ENCODE results near the gene BBS2.
"Not testable (repeated sequence)": the region's sequence is repeated elsewhere in the genome, so short reads cannot be mapped to it uniquely, and the experiment has no call there.

Gene BBS2

GRCh38 chr16:56513091-56513490, 6.7 kb downstream of the BBS2 start:
- Mint-ChIP-seq H3K4me1 (ENCODE audit: low read depth in 2 of 2) (peaks cover 16 to 33% of the 10 kb centered on the region in 2 donors), H3K4me3 (no peak overlapping the region), H3K27me3 (no peaks in the 10 kb centered on the region), H3K27ac (no peak overlapping the region), H3K36me3 (ENCODE audit: insufficient read depth) (peaks cover 21% of the 10 kb centered on the region), H3K9me3 (no peaks in the 10 kb centered on the region)
- ATAC-seq (replicated peaks), result no peak
- DNase-seq, result no peak

DNA sequence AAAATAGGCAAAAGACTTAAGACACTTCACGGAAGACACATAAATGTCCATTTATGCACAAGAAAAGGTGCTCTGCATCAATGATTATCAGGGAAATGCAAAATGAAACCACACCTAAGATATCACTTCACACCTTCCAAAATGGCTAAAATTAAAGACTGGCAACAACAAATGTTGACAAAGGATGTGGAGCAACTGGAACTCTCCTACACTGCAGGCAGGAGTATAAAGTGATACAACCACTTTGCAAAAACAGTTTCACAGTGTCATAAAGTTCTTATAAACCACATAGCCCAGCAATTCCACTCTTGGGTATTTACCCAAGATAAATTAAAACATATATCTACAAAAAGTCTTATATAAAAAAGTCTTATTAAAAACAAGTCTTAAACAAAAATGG, 7.8 kb downstream of the BBS2 start:
- no peak overlapping the region for H3K27ac Mint-ChIP-seq
- H3K4me3 Mint-ChIP-seq, result no peak overlapping the region
- H3K27me3 Mint-ChIP-seq, result no peaks in the 10 kb centered on the region
- H3K4me1 Mint-ChIP-seq (ENCODE audit: low read depth in 2 of 2), result peaks cover 6 to 27% of the 10 kb centered on the region in 2 donors
- ATAC-seq (replicated peaks) (no peak), DNase-seq (no peak)
- H3K36me3 Mint-ChIP-seq (ENCODE audit: insufficient read depth), result peaks cover 26% of the 10 kb centered on the region
- no peaks in the 10 kb centered on the region for H3K9me3 Mint-ChIP-seq

- Mint-ChIP-seq H3K4me3 (no peak overlapping the region), H3K27ac (no peak overlapping the region), H3K9me3 (no peaks in the 10 kb centered on the region), H3K4me1 (ENCODE audit: low read depth in 2 of 2) (peaks cover 5 to 23% of the 10 kb centered on the region in 2 donors), H3K27me3 (no peaks in the 10 kb centered on the region), H3K36me3 (ENCODE audit: insufficient read depth) (peaks cover 30% of the 10 kb centered on the region)
- DNase-seq (no peak), ATAC-seq (replicated peaks) (no peak)
Observed at GRCh38 chr16:56510544-56510943, 9.3 kb downstream of the BBS2 start.

GRCh38 chr16:56506941-56507340, 12.9 kb downstream of the BBS2 start:
- H3K27me3 Mint-ChIP-seq, result no peaks in the 10 kb centered on the region
- ATAC-seq (replicated peaks) (no peak), DNase-seq (no peak)
- H3K36me3 Mint-ChIP-seq (ENCODE audit: insufficient read depth), result peaks cover 49% of the 10 kb centered on the region
- H3K9me3 Mint-ChIP-seq, result no peaks in the 10 kb centered on the region
- no peak overlapping the region for H3K27ac Mint-ChIP-seq
- H3K4me3 Mint-ChIP-seq, result no peak overlapping the region
- H3K4me1 Mint-ChIP-seq (ENCODE audit: low read depth in 2 of 2), result no peaks in the 10 kb centered on the region

- no peaks in the 10 kb centered on the region for H3K27me3 Mint-ChIP-seq
- H3K36me3 Mint-ChIP-seq (ENCODE audit: insufficient read depth), result peaks cover 67% of the 10 kb centered on the region
- no peak overlapping the region for H3K27ac Mint-ChIP-seq
- no peak for ATAC-seq (replicated peaks)
- no peak overlapping the region for H3K4me3 Mint-ChIP-seq
- DNase-seq, result no peak
- H3K4me1 Mint-ChIP-seq (ENCODE audit: low read depth in 2 of 2), result no peaks in the 10 kb centered on the region
- H3K9me3 Mint-ChIP-seq, result no peaks in the 10 kb centered on the region
Observed at GRCh38 chr16:56505181-56505580, 14.6 kb downstream of the BBS2 start.

- Mint-ChIP-seq H3K27me3 (no peaks in the 10 kb centered on the region), H3K9me3 (no peaks in the 10 kb centered on the region), H3K36me3 (ENCODE audit: insufficient read depth) (peaks cover 48% of the 10 kb centered on the region), H3K27ac (no peak overlapping the region), H3K4me1 (ENCODE audit: low read depth in 2 of 2) (no peaks in the 10 kb centered on the region), H3K4me3 (no peak overlapping the region)
- ATAC-seq (replicated peaks), result no peak
- DNase-seq, result no peak
Observed at GRCh38 chr16:56493815-56494214, 26.0 kb downstream of the BBS2 start.

DNA sequence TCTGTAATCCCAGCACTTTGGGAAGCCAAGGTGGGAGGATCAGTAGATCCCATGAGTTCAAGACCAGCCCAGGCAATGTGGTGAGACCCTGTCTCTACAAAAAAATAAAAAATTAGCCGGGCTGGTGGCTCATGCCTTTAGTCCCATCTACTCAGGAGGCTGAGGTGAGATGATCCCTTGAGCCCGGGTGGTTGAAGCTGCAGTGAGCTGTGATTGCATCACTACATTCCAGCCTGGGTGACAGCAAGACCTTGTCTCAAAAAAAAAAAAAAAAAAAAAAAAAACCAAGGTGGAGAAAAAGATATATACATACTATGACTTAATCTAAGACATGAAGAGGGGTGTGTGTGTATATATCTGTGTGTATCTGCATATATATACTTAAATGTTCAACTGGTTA, 26.7 kb downstream of the BBS2 start:
- H3K36me3 Mint-ChIP-seq (ENCODE audit: insufficient read depth), result peaks cover 42% of the 10 kb centered on the region
- no peak overlapping the region for H3K27ac Mint-ChIP-seq
- no peaks in the 10 kb centered on the region for H3K27me3 Mint-ChIP-seq
- no peaks in the 10 kb centered on the region for H3K9me3 Mint-ChIP-seq
- no peak overlapping the region for H3K4me3 Mint-ChIP-seq
- DNase-seq (no peak), ATAC-seq (replicated peaks) (no peak)
- peaks cover 0 to 2% of the 10 kb centered on the region in 2 donors for H3K4me1 Mint-ChIP-seq (ENCODE audit: low read depth in 2 of 2)

GRCh38 chr16:56491657-56492261, 28.1 kb downstream of the BBS2 start:
- H3K4me3 Mint-ChIP-seq, result no peak overlapping the region
- peak overlapping the region in 1 of 2 donors; percentile 4 for H3K27ac Mint-ChIP-seq
- DNase-seq (no peak), ATAC-seq (replicated peaks) (no peak)
- H3K27me3 Mint-ChIP-seq, result no peaks in the 10 kb centered on the region
- H3K4me1 Mint-ChIP-seq (ENCODE audit: low read depth in 2 of 2), result peaks cover 0 to 5% of the 10 kb centered on the region in 2 donors
- no peaks in the 10 kb centered on the region for H3K9me3 Mint-ChIP-seq
- peaks cover 31% of the 10 kb centered on the region for H3K36me3 Mint-ChIP-seq (ENCODE audit: insufficient read depth)

DNA sequence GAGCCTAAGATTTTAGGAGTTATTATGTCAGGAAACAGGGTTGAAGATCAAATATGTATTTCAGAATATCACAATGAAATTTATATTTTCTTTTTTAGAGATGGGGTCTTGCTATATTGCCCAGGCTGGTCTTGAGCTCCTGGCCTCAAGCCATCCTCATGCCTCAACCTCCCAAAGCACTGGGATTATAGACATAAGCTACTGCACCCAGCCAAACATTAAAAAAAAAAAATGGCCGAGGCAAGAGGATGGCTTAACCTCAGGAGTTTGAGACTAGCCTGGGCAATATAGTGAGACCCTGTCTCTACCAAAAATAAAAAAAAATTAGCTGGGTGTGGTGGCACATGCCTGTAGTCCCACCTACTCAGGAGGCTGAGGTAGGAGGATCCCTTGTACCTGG, 31.0 kb downstream of the BBS2 start:
- not testable (repeated sequence) for H3K9me3 Mint-ChIP-seq; H3K27ac Mint-ChIP-seq; DNase-seq; H3K4me1 Mint-ChIP-seq (ENCODE audit: low read depth in 2 of 2); ATAC-seq (replicated peaks); H3K27me3 Mint-ChIP-seq; H3K4me3 Mint-ChIP-seq
- H3K36me3 Mint-ChIP-seq (ENCODE audit: insufficient read depth), result peaks cover 21% of the 10 kb centered on the region

- DNase-seq, result no peak
- Mint-ChIP-seq H3K27me3 (no peaks in the 10 kb centered on the region), H3K4me1 (ENCODE audit: low read depth in 2 of 2) (peaks cover 0 to 5% of the 10 kb centered on the region in 2 donors), H3K4me3 (no peak overlapping the region), H3K9me3 (no peaks in the 10 kb centered on the region), H3K27ac (no peak overlapping the region), H3K36me3 (ENCODE audit: insufficient read depth) (peaks cover 25% of the 10 kb centered on the region)
- ATAC-seq (replicated peaks), result no peak
Observed at GRCh38 chr16:56488035-56488434, 31.8 kb downstream of the BBS2 start.

DNA sequence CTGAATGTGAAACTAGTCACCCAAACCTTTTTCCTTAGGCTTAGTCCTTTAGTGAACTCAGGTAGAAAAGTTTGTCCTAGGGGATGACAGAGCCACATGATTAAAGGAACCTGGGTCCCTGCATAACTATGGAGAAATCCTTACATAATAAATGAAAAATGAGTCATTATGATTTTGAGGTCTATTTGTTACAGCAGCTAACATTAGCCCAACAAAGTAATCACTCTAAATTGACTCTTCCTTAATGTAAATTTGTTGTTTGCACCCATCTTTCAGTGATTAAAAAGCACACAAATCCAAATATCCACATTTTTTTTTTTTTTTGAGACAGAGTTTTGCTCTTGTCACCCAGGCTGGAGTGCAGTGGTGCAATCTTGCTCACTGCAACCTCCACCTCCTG, 36.4 kb downstream of the BBS2 start:
- no peak overlapping the region for H3K27ac Mint-ChIP-seq
- H3K9me3 Mint-ChIP-seq, result no peaks in the 10 kb centered on the region
- no peak overlapping the region for H3K4me3 Mint-ChIP-seq
- no peaks in the 10 kb centered on the region for H3K27me3 Mint-ChIP-seq
- H3K36me3 Mint-ChIP-seq (ENCODE audit: insufficient read depth), result peaks cover 37% of the 10 kb centered on the region
- H3K4me1 Mint-ChIP-seq (ENCODE audit: low read depth in 2 of 2), result peaks cover 3 to 5% of the 10 kb centered on the region in 2 donors
- DNase-seq (no peak), ATAC-seq (replicated peaks) (no peak)

DNA sequence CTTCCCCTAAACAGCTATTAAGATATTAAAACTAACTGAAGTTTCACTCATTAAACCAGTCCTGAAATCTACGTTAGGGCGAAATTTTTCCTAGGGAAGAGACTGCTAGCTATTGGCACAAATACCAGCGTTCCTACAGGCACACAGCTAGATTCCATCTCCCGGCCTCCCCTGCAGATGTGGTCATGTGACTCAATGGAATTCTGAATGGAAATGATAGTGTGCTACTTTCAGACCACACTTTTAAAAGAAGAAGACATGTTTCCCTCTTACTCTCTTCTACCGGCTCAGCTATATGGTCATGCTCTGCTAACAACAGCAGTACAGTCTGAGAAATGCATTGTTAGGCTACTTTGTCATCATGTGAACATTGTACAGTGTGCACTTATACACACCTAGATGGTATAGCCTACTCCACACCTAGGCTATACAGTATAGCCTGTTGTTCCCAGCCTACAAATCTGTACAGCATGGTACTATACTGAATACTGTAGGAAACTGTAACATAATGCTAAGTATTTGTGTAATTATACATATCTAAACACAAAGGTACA, 37.1 kb downstream of the BBS2 start:
- DNase-seq (no peak), ATAC-seq (replicated peaks) (no peak)
- Mint-ChIP-seq H3K27ac (no peak overlapping the region), H3K9me3 (no peaks in the 10 kb centered on the region), H3K36me3 (ENCODE audit: insufficient read depth) (peaks cover 43% of the 10 kb centered on the region), H3K27me3 (no peaks in the 10 kb centered on the region), H3K4me3 (no peak overlapping the region), H3K4me1 (ENCODE audit: low read depth in 2 of 2) (peaks cover 0 to 3% of the 10 kb centered on the region in 2 donors)

DNA sequence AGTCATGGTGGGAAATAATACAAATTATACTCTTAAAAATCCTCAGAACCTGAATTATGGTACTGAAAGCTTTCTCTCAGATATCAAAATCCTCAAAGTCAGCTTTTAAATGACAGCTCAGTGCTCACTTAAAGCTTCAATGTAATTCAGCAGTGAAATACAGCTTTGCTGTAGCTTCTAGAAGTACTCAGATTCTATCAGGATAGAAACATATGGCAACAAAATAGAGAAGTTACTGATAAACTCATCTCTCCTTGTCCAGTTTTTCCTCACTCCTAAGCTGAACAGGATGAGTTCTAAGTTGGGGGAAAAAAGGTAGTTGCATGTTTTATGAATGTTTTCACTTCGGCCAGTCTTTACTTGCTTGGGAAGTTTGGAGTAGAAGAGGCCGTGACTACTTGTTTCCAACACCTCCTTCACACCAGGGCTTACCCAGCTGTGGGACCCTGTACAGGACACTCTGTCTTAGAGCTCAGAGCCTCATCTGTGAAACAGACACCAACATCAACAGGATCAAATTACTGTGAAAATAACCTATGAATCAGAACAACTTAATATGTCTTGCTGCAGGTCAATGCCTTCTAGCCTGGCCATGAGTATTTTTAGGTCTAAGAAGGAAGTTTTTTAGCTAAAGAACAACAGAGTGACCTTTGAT, 38.2 kb downstream of the BBS2 start:
- H3K4me1 Mint-ChIP-seq (ENCODE audit: low read depth in 2 of 2), result peaks cover 0 to 3% of the 10 kb centered on the region in 2 donors
- DNase-seq (no peak), ATAC-seq (replicated peaks) (no peak)
- H3K9me3 Mint-ChIP-seq, result no peaks in the 10 kb centered on the region
- peak overlapping the region; percentile 70 to 90 for H3K27ac Mint-ChIP-seq
- H3K4me3 Mint-ChIP-seq, result no peak overlapping the region
- H3K27me3 Mint-ChIP-seq, result no peaks in the 10 kb centered on the region
- peaks cover 55% of the 10 kb centered on the region for H3K36me3 Mint-ChIP-seq (ENCODE audit: insufficient read depth)

DNA sequence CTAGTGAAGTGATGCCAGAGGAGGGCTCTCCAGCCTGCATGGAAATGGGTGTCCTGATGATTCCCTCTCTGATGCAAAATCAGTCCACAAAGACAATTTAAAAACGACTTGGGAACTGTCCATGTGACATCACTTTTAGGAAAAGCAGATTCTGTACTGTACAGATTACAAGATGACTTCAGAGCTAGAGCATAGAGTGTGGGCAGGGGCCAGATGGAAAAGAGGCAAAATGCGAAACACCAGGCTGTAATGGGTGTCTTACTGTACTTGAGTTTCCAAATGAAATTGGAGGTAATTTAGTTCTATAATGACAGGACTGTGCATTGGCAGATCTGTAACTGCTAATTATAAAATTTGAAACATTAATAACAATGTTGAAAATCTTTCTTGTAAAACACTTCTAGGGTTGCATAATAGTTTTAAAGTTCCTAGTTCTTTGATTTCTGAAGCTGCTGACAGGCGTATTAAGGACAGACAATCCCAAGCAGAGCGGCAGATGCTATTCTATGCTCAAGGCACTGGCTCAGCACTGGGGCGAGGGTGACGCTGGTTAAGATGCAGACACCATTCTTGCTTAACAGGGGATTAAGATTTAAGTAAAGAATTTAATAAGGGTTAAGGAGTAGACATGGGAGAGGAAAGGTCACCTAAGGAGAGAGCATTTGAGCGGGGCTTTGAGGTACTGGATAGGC, 38.9 kb downstream of the BBS2 start:
- no peak for DNase-seq
- ATAC-seq (replicated peaks), result no peak
- Mint-ChIP-seq H3K4me1 (ENCODE audit: low read depth in 2 of 2) (peaks cover 0 to 3% of the 10 kb centered on the region in 2 donors), H3K4me3 (no peak overlapping the region), H3K9me3 (no peaks in the 10 kb centered on the region), H3K27ac (peak overlapping the region; percentile 70 to 90), H3K36me3 (ENCODE audit: insufficient read depth) (peaks cover 62% of the 10 kb centered on the region), H3K27me3 (no peaks in the 10 kb centered on the region)

All from effector memory CD8-positive, alpha-beta T cell (primary cell).